GM13976 (cell line): ENCODE measurements around the gene SNRPA1.

Source experiments
- DNase-seq: peaks from one replicate; pipeline ENCODE4 v3.0.0; 2012; ENCODE audit warnings: low spot score
- CTCF ChIP-seq: IDR thresholded peaks from 2 replicates; pipeline ENCODE4 v1.5.1; 2012; ENCODE audit warnings: borderline replicate concordance, mild to moderate bottlenecking; ENCODE audit not compliant: insufficient read depth; ENCODE audit errors: extremely low read depth, missing control alignments, control extremely low read depth
- in situ Hi-C: fragments of 300-500 bp; cut with MboI; formaldehyde crosslinking; loops from one replicate; pipeline ENCODE4 v1.12.0; 2022; ENCODE audit warnings: low sequenced_read_pairs, mixed read lengths, inconsistent platforms; ENCODE audit not compliant: unreplicated experiment

Gene SNRPA1

GRCh38 chr15:101242999-101243336 is 52.1 kb downstream of the SNRPA1 start:
- TF ChIP-seq CTCF = no peak
- in situ Hi-C loops = no loop called here
- DNase-seq = no peak

GRCh38 chr15:101242160-101242998 is 52.7 kb downstream of the SNRPA1 start:
- DNase-seq = peak; percentile 77
- in situ Hi-C loops = no loop called here

GRCh38 chr15:101240358-101240757 is 54.7 kb downstream of the SNRPA1 start:
- no peak for TF ChIP-seq CTCF
- in situ Hi-C loops = no loop called here
- no peak for DNase-seq

More at GRCh38 chr15:101242160-101242998, 52.7 kb downstream of the SNRPA1 start:
- TF ChIP-seq CTCF = no peak

- TF ChIP-seq CTCF = no peak
- in situ Hi-C loops = no loop called here
- DNase-seq = no peak
Measured at GRCh38 chr15:101239724-101240136, 55.3 kb downstream of the SNRPA1 start.

GRCh38 chr15:101237251-101237650 is 57.8 kb downstream of the SNRPA1 start:
- in situ Hi-C loops = no loop called here
- TF ChIP-seq CTCF = no peak
- no peak for DNase-seq

- in situ Hi-C loops = no loop called here
- no peak for TF ChIP-seq CTCF
- no peak for DNase-seq
Measured at GRCh38 chr15:101233651-101234280, 61.3 kb downstream of the SNRPA1 start.
